Astrocyte of the cerebellum (primary cell): ENCODE measurements around the gene DDX10.

ENCODE experiments used
- DNase-seq: peaks from one replicate; pipeline ENCODE4 v3.0.0-alpha.2; 2011; ENCODE audit warnings: low read depth
- H3K4me3 ChIP-seq: 2 replicates; pipeline ENCODE4 v1.5.1; 2011; ENCODE audit warnings: mild to moderate bottlenecking, low read depth, low read length, moderate library complexity
- in situ Hi-C: cut with HindIII; loops from 2 replicates; pipeline ENCODE4 v1.10.0; 2017; ENCODE audit warnings: low sequenced_read_pairs
- TF ChIP-seq, protein P1 (sequence below): IDR thresholded peaks from 2 replicates; pipeline ENCODE4 v1.5.1; 2012; ENCODE audit warnings: low read length, low read depth, moderate library complexity, mild to moderate bottlenecking; ENCODE audit errors: missing control alignments

Gene DDX10

DNA sequence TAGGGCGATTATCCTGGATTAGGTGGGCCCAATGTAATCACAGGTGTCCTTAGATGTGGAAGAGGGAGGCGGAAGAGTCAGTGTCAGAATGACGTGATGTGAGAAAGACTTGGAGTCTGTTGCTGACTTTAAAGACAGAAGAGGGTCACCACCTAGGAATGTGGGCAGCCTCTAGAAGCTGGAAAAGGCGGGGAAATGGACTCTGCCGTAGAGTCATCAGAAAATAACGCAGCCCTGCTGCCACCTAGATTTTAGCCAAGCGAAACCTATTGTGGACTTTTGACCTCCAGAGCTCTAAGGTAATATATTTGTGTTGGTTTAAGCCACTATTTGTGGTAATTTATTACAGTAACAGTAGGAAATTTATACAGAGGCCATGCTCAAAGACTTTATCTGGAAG, 4.8 kb downstream of the DDX10 start:
- no peak for DNase-seq
- in situ Hi-C loops, result no loop called here
- TF ChIP-seq, protein P1, sequence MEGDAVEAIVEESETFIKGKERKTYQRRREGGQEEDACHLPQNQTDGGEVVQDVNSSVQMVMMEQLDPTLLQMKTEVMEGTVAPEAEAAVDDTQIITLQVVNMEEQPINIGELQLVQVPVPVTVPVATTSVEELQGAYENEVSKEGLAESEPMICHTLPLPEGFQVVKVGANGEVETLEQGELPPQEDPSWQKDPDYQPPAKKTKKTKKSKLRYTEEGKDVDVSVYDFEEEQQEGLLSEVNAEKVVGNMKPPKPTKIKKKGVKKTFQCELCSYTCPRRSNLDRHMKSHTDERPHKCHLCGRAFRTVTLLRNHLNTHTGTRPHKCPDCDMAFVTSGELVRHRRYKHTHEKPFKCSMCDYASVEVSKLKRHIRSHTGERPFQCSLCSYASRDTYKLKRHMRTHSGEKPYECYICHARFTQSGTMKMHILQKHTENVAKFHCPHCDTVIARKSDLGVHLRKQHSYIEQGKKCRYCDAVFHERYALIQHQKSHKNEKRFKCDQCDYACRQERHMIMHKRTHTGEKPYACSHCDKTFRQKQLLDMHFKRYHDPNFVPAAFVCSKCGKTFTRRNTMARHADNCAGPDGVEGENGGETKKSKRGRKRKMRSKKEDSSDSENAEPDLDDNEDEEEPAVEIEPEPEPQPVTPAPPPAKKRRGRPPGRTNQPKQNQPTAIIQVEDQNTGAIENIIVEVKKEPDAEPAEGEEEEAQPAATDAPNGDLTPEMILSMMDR, result no peak
- H3K4me3 ChIP-seq, result no peak overlapping the region

DNA sequence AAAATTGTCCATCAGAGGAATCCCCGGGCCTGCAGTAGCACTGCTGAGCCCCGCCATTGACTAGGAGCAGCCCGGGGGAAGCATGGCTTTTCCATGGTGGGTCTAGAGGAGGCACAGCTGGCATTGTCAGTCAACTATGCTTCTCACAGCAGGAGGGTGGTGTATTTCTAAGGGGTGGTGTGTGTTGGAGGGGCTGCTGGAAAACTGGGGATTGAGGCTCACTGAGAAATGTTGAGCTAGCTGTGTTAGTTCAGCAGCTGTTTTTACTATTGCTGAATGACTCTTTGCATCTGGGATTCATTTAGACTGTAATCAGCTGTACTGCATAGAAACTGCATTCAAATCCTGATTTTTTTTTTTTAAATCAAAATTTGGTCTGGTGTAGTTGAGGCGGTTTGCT, 5.6 kb downstream of the DDX10 start:
- TF ChIP-seq, protein P1, result no peak
- no peak for DNase-seq
- no peak overlapping the region for H3K4me3 ChIP-seq
- in situ Hi-C loops, result no loop called here

DNA sequence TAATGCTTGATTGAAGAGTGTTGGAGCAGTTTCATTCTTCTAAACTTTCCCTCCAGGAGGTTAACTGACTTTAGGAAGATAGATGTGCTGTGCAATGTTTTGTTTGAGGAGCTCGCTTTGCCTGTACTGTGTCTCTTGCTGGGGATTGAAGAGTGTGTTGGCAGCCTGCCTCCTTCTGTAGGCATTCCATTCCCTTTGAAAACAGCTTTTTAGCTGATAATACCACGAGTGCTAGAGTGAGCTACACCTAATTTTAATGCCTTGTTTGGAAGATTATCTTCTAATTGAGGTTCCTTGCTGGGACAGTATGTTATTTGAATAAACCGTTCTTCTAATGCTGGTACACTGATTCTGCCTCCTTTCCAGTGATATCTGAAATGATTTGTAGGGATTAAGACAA, 7.2 kb downstream of the DDX10 start:
- DNase-seq, result peak; percentile 32
- in situ Hi-C loops, result no loop called here
- no peak overlapping the region for H3K4me3 ChIP-seq
- TF ChIP-seq, protein P1, result no peak

DNA sequence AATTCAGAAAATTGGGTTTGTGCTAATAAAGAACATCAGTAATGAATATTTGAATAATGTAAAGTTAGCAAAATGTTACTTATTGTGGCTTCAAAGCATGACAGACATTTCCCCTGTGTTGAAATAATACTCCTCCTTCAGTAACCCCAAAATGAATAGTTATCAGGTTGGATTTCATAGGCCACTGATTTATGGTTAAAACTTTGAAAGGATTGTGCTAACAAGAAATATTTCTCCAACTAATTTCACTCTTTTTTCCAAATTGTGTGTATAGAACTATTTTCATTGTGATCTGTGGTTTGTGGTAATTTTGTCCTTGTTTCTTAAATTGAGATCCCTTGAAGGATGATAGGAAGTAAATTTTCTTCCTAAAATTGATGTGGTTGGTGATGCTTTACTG, 7.9 kb downstream of the DDX10 start:
- TF ChIP-seq, protein P1, result no peak
- DNase-seq, result no peak
- in situ Hi-C loops, result no loop called here
- no peak overlapping the region for H3K4me3 ChIP-seq

GRCh38 chr11:108679045-108679444, 14.2 kb downstream of the DDX10 start:
- DNase-seq, result no peak
- in situ Hi-C loops, result no loop called here
- no peak overlapping the region for H3K4me3 ChIP-seq
- TF ChIP-seq, protein P1, result no peak

GRCh38 chr11:108680271-108680670, 15.4 kb downstream of the DDX10 start:
- H3K4me3 ChIP-seq, result no peak overlapping the region
- in situ Hi-C loops, result no loop called here
- TF ChIP-seq, protein P1, result no peak
- DNase-seq, result no peak
